Mucosa of descending colon (tissue), 3 donors: ENCODE data around the gene PRICKLE2. TPM values are rescaled to one million over a fixed set of nuclear protein-coding genes. Genes with fewer than 3 reads are reported as not detected.
A peak's percentile ranks its signal among the peaks of the same experiment; 100 is the strongest.

ENCODE experiments used
- ATAC-seq: fragments of 200-7000 bp; cut with Tn5 transposase; one replicate; pipeline ENCODE4 v1.9.1; 2020; ENCODE audit warnings: mild to moderate bottlenecking, moderate library complexity
- DNase-seq, 3 donors: peaks; one replicate each; pipeline ENCODE4 v3.0.0-alpha.2; 2020
- H3K36me3 ChIP-seq: fragments of 200-600 bp; one replicate; pipeline ENCODE4 v1.8.0; 2021; ENCODE audit warnings: low read depth, mild to moderate bottlenecking
- H3K4me1 ChIP-seq: fragments of 200-600 bp; one replicate; pipeline ENCODE4 v1.8.0; 2021; ENCODE audit warnings: low read depth, mild to moderate bottlenecking
- H3K4me3 ChIP-seq: fragments of 200-600 bp; one replicate; pipeline ENCODE4 v1.8.0; 2021; ENCODE audit warnings: mild to moderate bottlenecking
- H3K9me3 ChIP-seq: fragments of 200-600 bp; one replicate; pipeline ENCODE4 v1.8.0; 2021; ENCODE audit warnings: mild to moderate bottlenecking
- intact Hi-C, 2 donors: fragments of 100-400 bp; cut with DNase I in 1 of 2; cut with micrococcal nuclease in 1 of 2; formaldehyde crosslinking; loops; one replicate each; pipeline versions ENCODE4 v1.11.0 to v1.11.1; 2022; cut with DNase I, micrococcal nuclease
- total RNA-seq, 3 donors: library from RNA; stranded (reverse); fragmentation: NEBNext Ultra II Directional in 2 of 3; extraction: Animal tissue kit (Norgen Biotek cat#: 25700) in 2 of 3; gene quantifications; one replicate each; pipeline versions ENCODE4 v1.2.1 to v1.2.4, GENCODE V29; 2021 to 2023
- TF ChIP-seq, protein P1 (sequence below): fragments of 200-600 bp; IDR thresholded peaks from one replicate; pipeline ENCODE4 v1.8.0; 2022; ENCODE audit warnings: antibody characterized with exemption, mild to moderate bottlenecking
- donor health status: DM: no; HTN: no; CAD: no; lungs with moderate emphysema.
- donor health status: DM: no; HTN: no; CAD: no.
- donor health status: DM: no; HTN: yes; CAD: no.

The PRICKLE2 gene
- total RNA-seq, 3 donors from 2014 or later: 4.3 to 66.3 (median 7.0) TPM

DNA sequence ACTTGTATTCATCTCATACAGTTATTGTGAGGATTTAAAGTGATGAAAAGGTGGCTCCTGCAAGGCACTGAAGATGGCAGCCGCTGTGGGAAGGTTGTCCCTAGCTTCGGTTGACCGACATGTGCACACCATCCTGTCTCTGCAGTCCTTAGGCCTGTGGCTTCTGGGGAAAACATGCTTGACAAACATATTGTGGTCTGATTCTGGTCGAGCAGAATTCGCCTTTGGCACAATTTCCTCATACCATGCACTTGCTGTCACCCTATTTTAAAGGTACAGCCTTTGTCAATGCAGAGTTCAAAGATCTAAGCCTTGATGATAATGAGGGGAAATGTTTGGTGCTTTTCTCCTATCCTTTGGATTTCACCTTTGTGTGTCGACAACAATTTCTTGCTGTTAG is 50.9 kb downstream of the PRICKLE2 start:
- DNase-seq: no peak
- no peaks in the 10 kb centered on the region for H3K36me3 ChIP-seq
- no peaks in the 10 kb centered on the region for H3K9me3 ChIP-seq

DNA sequence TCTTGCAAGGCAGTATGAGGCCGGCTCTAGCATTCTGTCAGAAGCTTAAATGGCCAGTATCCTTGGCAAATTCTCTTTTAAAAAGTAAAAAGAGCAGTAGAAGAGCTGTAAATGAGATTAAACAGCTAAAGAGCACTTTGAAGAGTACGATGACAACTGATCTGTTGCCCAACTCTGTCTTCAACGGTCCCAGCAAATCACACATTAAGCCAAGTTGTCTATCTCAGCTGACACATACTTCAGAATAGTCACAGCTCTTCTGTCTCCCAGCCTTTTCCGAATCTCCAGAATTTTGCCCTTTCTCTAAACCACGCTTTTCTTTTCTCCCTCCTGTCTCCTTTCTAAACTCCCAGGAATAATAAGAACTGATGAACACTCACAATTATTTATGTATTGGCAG is 51.7 kb downstream of the PRICKLE2 start:
- Histone ChIP-seq H3K36me3 (no peaks in the 10 kb centered on the region), H3K9me3 (no peaks in the 10 kb centered on the region), H3K4me1 (peaks cover 5% of the 10 kb centered on the region), H3K4me3 (no peak overlapping the region)
- intact Hi-C loops: no loop called here
- DNase-seq (no peak), ATAC-seq (no peak)
- TF ChIP-seq, protein P1, sequence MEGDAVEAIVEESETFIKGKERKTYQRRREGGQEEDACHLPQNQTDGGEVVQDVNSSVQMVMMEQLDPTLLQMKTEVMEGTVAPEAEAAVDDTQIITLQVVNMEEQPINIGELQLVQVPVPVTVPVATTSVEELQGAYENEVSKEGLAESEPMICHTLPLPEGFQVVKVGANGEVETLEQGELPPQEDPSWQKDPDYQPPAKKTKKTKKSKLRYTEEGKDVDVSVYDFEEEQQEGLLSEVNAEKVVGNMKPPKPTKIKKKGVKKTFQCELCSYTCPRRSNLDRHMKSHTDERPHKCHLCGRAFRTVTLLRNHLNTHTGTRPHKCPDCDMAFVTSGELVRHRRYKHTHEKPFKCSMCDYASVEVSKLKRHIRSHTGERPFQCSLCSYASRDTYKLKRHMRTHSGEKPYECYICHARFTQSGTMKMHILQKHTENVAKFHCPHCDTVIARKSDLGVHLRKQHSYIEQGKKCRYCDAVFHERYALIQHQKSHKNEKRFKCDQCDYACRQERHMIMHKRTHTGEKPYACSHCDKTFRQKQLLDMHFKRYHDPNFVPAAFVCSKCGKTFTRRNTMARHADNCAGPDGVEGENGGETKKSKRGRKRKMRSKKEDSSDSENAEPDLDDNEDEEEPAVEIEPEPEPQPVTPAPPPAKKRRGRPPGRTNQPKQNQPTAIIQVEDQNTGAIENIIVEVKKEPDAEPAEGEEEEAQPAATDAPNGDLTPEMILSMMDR: no peak

More for the DNA sequence above, 50.9 kb downstream of the PRICKLE2 start:
- Histone ChIP-seq H3K4me1 (peaks cover 6% of the 10 kb centered on the region), H3K4me3 (no peak overlapping the region)
- intact Hi-C loops: no loop called here
- TF ChIP-seq, protein P1: no peak
- peak; percentile 9 for ATAC-seq

DNA sequence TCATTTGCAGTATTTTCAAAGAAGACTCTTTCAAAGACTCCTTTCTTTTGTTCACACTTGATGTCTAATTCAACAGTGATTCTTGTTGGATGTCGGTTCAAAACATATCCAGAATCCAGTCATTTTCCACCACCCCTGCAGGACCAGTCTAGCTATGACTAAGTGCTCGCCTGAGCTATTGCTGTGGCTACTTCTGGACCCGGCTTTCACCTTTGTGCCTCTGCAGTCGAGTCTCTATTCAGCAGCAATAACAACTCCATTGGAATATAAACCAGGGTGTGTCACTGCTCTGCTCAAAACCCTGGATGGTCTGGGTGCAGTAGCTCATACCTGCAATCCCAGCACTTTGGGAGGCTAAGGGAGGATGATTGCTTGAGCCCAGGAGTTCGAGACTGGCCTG is 55.0 kb downstream of the PRICKLE2 start:
- no peak for DNase-seq
- intact Hi-C loops: no loop called here

DNA sequence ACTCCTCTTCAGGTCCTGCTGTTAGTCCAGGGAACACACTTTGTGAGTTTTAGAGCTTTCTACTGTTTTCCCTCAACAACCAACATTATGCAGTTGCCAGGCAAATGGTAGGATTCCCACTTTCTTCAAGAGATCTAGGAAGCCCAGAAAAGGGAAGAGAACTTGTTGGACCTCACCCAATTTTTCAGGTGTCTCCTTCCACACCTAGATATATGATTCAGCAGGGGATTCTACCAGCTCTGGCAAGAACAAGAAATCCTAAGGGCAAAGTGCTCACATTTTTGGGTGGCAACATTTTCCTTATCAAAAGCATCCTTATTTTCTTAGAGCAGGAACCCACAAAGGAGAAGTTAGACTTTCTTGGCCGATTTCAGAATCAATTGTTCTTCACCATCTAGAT is 57.4 kb downstream of the PRICKLE2 start:
- H3K4me1 ChIP-seq: no peaks in the 10 kb centered on the region

More for the DNA sequence above, 55.0 kb downstream of the PRICKLE2 start:
- no peaks in the 10 kb centered on the region for H3K4me1 ChIP-seq
- H3K9me3 ChIP-seq: no peaks in the 10 kb centered on the region
- TF ChIP-seq, protein P1: no peak
- H3K36me3 ChIP-seq: no peaks in the 10 kb centered on the region
- H3K4me3 ChIP-seq: no peak overlapping the region
- ATAC-seq: peak; percentile 91

DNA sequence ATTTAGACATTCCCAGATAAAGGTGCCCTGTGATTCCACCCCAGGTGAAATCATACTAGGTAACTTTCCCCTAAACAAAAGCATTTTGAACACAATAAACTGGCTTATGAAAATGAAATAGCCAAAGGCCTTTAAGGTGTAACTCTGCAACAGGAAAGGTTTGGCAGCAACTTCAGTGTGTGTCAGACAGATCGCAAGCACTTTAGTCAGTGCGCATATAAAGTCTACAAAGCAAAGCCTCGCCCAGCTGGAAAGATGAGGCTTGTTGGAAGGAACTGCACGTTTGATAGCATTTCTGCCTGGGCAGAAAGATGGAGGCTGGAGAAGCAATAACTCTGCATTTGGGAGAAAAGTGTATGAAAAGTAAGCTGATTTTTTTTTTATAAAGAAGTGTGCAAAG is 57.9 kb downstream of the PRICKLE2 start:
- DNase-seq: peak in 1 of 3 donors; percentile 40
- Histone ChIP-seq H3K4me3 (no peak overlapping the region), H3K9me3 (no peaks in the 10 kb centered on the region), H3K4me1 (no peaks in the 10 kb centered on the region), H3K36me3 (no peaks in the 10 kb centered on the region)
- intact Hi-C loops: no loop called here
- TF ChIP-seq, protein P1: no peak
- peak; percentile 74 for ATAC-seq

More for the DNA sequence above, 57.4 kb downstream of the PRICKLE2 start:
- DNase-seq (no peak), ATAC-seq (no peak)
- Histone ChIP-seq H3K36me3 (no peaks in the 10 kb centered on the region), H3K9me3 (no peaks in the 10 kb centered on the region), H3K4me3 (no peak overlapping the region)
- TF ChIP-seq, protein P1: no peak
- intact Hi-C loops: no loop called here

DNA sequence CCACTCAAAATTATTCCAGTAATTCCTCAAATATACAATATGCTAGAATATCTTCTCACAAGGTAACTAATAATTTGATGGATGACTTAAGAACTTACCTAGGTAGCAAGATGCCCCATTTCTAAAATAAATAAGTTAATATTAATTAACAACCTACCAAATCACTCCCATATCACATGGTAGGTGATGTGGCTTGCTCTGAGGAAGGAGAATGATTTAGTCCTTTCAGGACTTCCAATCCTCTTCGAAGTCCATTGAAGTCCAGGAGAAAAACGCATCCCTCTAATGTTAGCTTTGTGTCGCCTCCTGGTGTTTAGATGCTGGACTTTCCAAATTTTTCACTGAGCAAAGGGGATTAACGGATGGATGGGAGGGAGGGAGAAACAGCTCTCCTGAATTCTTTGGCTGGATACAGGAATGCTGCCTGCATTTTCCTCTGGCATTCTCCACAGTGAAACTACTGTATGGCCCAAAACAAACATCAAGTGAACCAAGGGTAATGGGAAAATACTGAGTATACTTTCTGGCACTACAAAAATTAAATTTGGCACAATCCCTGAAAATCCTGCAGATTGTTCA is 58.6 kb downstream of the PRICKLE2 start:
- Histone ChIP-seq H3K36me3 (no peaks in the 10 kb centered on the region), H3K4me3 (no peak overlapping the region), H3K4me1 (peaks cover 5% of the 10 kb centered on the region), H3K9me3 (no peaks in the 10 kb centered on the region)
- ATAC-seq (no peak), DNase-seq (no peak)
- TF ChIP-seq, protein P1: no peak
- intact Hi-C loops: no loop called here
